Trophoblast cell (in vitro differentiated cells and primary cell): ENCODE data around the gene FAM163A.

Experiments
- DNase-seq, 2 donors: peaks; one replicate each; pipeline ENCODE4 v3.0.0-alpha.2; 2016
- H2AFZ ChIP-seq: 2 replicates; pipeline ENCODE4 v1.6.1; 2013; ENCODE audit warnings: low read length, moderate library complexity, mild to moderate bottlenecking; ENCODE audit not compliant: insufficient read depth, poor library complexity
- H2AK5ac ChIP-seq: 2 replicates; pipeline ENCODE4 v1.6.1; 2013; ENCODE audit warnings: mild to moderate bottlenecking, low read length
- H2BK120ac ChIP-seq: 2 replicates; pipeline ENCODE4 v1.6.1; 2013; ENCODE audit warnings: low read length, mild to moderate bottlenecking, moderate library complexity; ENCODE audit not compliant: insufficient read depth, poor library complexity
- H2BK12ac ChIP-seq: 2 replicates; pipeline ENCODE4 v1.6.1; 2013; ENCODE audit warnings: mild to moderate bottlenecking, low read length, moderate library complexity
- H2BK5ac ChIP-seq: 2 replicates; pipeline ENCODE4 v1.6.1; 2013; ENCODE audit warnings: low read length, low read depth, moderate library complexity, mild to moderate bottlenecking; ENCODE audit not compliant: poor library complexity
- H3K14ac ChIP-seq: 2 replicates; pipeline ENCODE4 v1.6.1; 2013; ENCODE audit warnings: mild to moderate bottlenecking, low read length
- H3K18ac ChIP-seq: 2 replicates; pipeline ENCODE4 v1.6.1; 2013; ENCODE audit warnings: mild to moderate bottlenecking, low read length
- H3K23ac ChIP-seq: 2 replicates; pipeline ENCODE4 v1.6.1; 2013; ENCODE audit warnings: low read length
- H3K27ac ChIP-seq: 2 replicates; pipeline ENCODE4 v1.5.1; 2013; ENCODE audit warnings: low read depth, mild to moderate bottlenecking, inconsistent platforms, low read length, moderate library complexity
- H3K27me3 ChIP-seq: 2 replicates; pipeline ENCODE4 v1.6.1; 2013; ENCODE audit warnings: inconsistent platforms, mild to moderate bottlenecking, low read length, moderate library complexity; ENCODE audit not compliant: insufficient read depth
- H3K36me3 ChIP-seq, 2 experiments: 1 replicate in 1 of 2; 2 replicates in 1 of 2; pipeline ENCODE4 v1.6.1; 2013; ENCODE audit warnings: low read length in 2 of 2, mild to moderate bottlenecking in 2 of 2, moderate library complexity in 1 of 2; ENCODE audit not compliant: insufficient read depth in 2 of 2, control insufficient read depth in 1 of 2
- H3K4ac ChIP-seq: 2 replicates; pipeline ENCODE4 v1.6.1; 2013; ENCODE audit warnings: low read depth, mild to moderate bottlenecking, low read length, moderate library complexity
- H3K4me1 ChIP-seq, 2 experiments: 1 replicate in 1 of 2; 2 replicates in 1 of 2; pipeline ENCODE4 v1.6.1; 2013; ENCODE audit warnings: low read length in 2 of 2, mild to moderate bottlenecking in 2 of 2, moderate library complexity in 1 of 2; ENCODE audit not compliant: insufficient read depth in 2 of 2, control insufficient read depth in 1 of 2
- H3K4me2 ChIP-seq: 2 replicates; pipeline ENCODE4 v1.6.1; 2013; ENCODE audit warnings: inconsistent platforms, mild to moderate bottlenecking, low read length, moderate library complexity
- H3K4me3 ChIP-seq: 2 replicates; pipeline ENCODE4 v1.5.1; 2013; ENCODE audit warnings: mild to moderate bottlenecking, low read depth, low read length, inconsistent platforms
- H3K79me1 ChIP-seq: one replicate; pipeline ENCODE4 v1.6.1; 2013; ENCODE audit warnings: low read length
- H3K79me2 ChIP-seq: 2 replicates; pipeline ENCODE4 v1.6.1; 2013; ENCODE audit warnings: low read length, mild to moderate bottlenecking; ENCODE audit not compliant: control insufficient read depth, insufficient read depth, poor library complexity
- H3K9ac ChIP-seq: 2 replicates; pipeline ENCODE4 v1.6.1; 2013; ENCODE audit warnings: mild to moderate bottlenecking, low read length
- H3K9me3 ChIP-seq: 2 replicates; pipeline ENCODE4 v1.6.1; 2013; ENCODE audit warnings: low read depth, mild to moderate bottlenecking, control low read depth, inconsistent platforms, low read length; ENCODE audit not compliant: insufficient read depth
- H4K12ac ChIP-seq: 2 replicates; pipeline ENCODE4 v1.6.1; 2013; ENCODE audit warnings: low read depth, mild to moderate bottlenecking, low read length, moderate library complexity
- H4K8ac ChIP-seq: 2 replicates; pipeline ENCODE4 v1.6.1; 2013; ENCODE audit warnings: low read depth, mild to moderate bottlenecking, low read length, moderate library complexity
- H4K91ac ChIP-seq: one replicate; pipeline ENCODE4 v1.6.1; 2013; ENCODE audit warnings: low read depth, mild to moderate bottlenecking, low read length, moderate library complexity
- whole genome bisulfite sequencing: extraction: QIAGEN DNeasy Blood & Tissue Kit; methylation state at CpG from one replicate; pipeline ENCODE4 v1.1.7; 2013; ENCODE audit warnings: missing lambda C conversion rate; ENCODE audit not compliant: insufficient read length, insufficient coverage; ENCODE audit errors: extremely low coverage; 5-methylcytosine and 5-hydroxymethylcytosine counted together

The FAM163A gene

DNA sequence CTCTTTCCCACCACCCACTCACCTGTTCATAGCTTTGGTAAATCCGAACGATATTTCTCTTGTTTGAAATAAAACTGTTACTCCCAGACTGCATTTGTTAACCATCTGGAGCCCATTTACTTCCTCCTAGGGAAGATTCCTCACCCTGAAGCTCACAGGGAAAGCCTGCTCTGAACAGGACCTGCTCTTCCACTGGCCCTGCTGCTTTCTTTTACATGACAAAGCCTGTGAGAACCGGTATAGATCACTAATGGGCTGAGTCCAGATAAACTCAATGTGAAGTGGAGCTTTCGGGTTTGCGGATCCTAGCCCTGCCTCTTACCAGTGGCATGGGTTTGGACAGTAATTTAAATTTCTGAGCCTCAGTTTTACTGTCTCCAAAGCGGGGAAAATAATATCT, 45.2 kb downstream of the FAM163A start:
- no CpG with 5 or more reads among the region's 6 CpGs for WGBS
- no peaks in the 10 kb centered on the region for H3K4me1 ChIP-seq
- no peak overlapping the region for H3K27ac ChIP-seq

DNA sequence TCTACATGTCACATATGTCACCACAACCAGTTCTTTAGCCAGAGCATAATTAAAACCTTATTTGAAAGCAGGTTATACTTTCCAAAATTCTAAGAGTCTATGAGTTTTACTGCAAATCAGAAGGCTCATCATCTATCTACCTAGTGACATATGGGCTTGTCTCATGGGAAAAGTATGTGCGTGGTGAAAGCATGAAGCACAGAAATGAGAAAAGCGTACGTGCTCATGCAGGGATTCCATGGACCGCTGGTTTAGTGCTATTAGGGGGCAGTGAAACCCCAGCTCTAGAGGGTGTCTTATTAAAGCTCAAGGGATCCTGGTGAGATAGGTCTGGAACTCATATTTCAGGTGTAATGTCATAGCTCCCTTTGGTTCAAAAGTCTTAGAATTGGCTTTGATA, 50.2 kb downstream of the FAM163A start:
- no CpG with 5 or more reads among the region's 4 CpGs for WGBS
- H4K12ac ChIP-seq, result no peak overlapping the region
- DNase-seq, result peak; percentile 48 to 75

More for the DNA sequence above, 45.2 kb downstream of the FAM163A start:
- Histone ChIP-seq H3K9ac (no peak overlapping the region), H2AFZ (no peak overlapping the region), H3K23ac (no peak overlapping the region), H3K36me3 (no peaks in the 10 kb centered on the region), H2BK120ac (no peak overlapping the region), H3K27me3 (no peaks in the 10 kb centered on the region), H3K4me3 (no peak overlapping the region), H3K14ac (no peak overlapping the region), H2BK5ac (no peak overlapping the region), H3K79me2 (no peaks in the 10 kb centered on the region), H3K4me2 (no peak overlapping the region), H4K12ac (no peak overlapping the region), H3K18ac (no peak overlapping the region), H3K79me1 (no peaks in the 10 kb centered on the region), H2BK12ac (no peak overlapping the region), H4K8ac (no peak overlapping the region), H4K91ac (no peak overlapping the region), H3K9me3 (no peaks in the 10 kb centered on the region), H3K4ac (no peak overlapping the region), H2AK5ac (no peak overlapping the region)
- DNase-seq, result no peak

DNA sequence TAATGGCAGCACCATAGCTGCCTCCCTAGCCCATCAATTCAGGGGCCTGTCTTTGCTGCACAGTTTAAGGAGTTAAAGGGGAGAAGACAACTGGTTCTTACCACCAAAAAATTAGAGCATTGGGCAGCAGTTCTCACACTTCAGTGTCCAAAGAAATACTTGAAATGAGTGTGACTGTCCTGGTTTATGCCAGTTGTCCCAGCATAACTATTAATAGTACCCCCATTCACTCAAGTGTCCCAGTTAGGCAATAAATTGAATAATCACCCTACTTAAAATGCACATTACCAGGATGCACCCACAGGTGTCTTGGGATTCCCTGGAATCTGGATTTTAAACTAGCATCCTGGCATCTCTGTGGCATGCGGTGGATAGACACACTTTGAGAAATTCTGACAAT, 51.1 kb downstream of the FAM163A start:
- H3K36me3 ChIP-seq, result no peaks in the 10 kb centered on the region
- no peak overlapping the region for H2BK12ac ChIP-seq
- no peak overlapping the region for H2AFZ ChIP-seq
- no peaks in the 10 kb centered on the region for H3K4me1 ChIP-seq
- H3K79me1 ChIP-seq, result no peaks in the 10 kb centered on the region
- H3K27ac ChIP-seq, result no peak overlapping the region
- WGBS, result no CpG with 5 or more reads among the region's 1 CpG
- H3K27me3 ChIP-seq, result no peaks in the 10 kb centered on the region
- no peak for DNase-seq
- no peaks in the 10 kb centered on the region for H3K79me2 ChIP-seq
- H3K9me3 ChIP-seq, result no peaks in the 10 kb centered on the region
- H3K23ac ChIP-seq, result no peak overlapping the region
- H3K18ac ChIP-seq, result no peak overlapping the region
- no peak overlapping the region for H3K14ac ChIP-seq
- no peak overlapping the region for H4K91ac ChIP-seq
- H4K8ac ChIP-seq, result no peak overlapping the region
- no peak overlapping the region for H2BK120ac ChIP-seq
- no peak overlapping the region for H3K4ac ChIP-seq
- H4K12ac ChIP-seq, result no peak overlapping the region
- H3K9ac ChIP-seq, result no peak overlapping the region
- H3K4me2 ChIP-seq, result no peak overlapping the region
- H3K4me3 ChIP-seq, result no peak overlapping the region
- no peak overlapping the region for H2BK5ac ChIP-seq
- H2AK5ac ChIP-seq, result no peak overlapping the region

More for the DNA sequence above, 50.2 kb downstream of the FAM163A start:
- Histone ChIP-seq H4K8ac (no peak overlapping the region), H3K27ac (no peak overlapping the region), H4K91ac (no peak overlapping the region), H3K79me1 (no peaks in the 10 kb centered on the region), H3K14ac (no peak overlapping the region), H2AFZ (no peak overlapping the region), H3K4me3 (no peak overlapping the region), H2BK12ac (no peak overlapping the region), H3K27me3 (no peaks in the 10 kb centered on the region), H3K4me2 (no peak overlapping the region), H2AK5ac (no peak overlapping the region), H3K36me3 (no peaks in the 10 kb centered on the region), H3K79me2 (no peaks in the 10 kb centered on the region), H2BK120ac (no peak overlapping the region), H3K9me3 (no peaks in the 10 kb centered on the region), H3K4me1 (no peaks in the 10 kb centered on the region), H3K9ac (no peak overlapping the region), H2BK5ac (no peak overlapping the region), H3K4ac (no peak overlapping the region), H3K23ac (no peak overlapping the region), H3K18ac (no peak overlapping the region)

- DNase-seq, result peak; percentile 24 to 58
- Histone ChIP-seq H3K23ac (no peak overlapping the region), H3K9me3 (no peaks in the 10 kb centered on the region), H3K27me3 (no peaks in the 10 kb centered on the region), H3K4ac (no peak overlapping the region), H3K4me1 (no peaks in the 10 kb centered on the region), H3K9ac (no peak overlapping the region), H4K12ac (no peak overlapping the region), H4K91ac (no peak overlapping the region), H3K4me3 (no peak overlapping the region), H3K36me3 (no peaks in the 10 kb centered on the region), H2AFZ (no peak overlapping the region), H4K8ac (no peak overlapping the region), H2BK5ac (no peak overlapping the region), H2AK5ac (no peak overlapping the region), H3K27ac (no peak overlapping the region), H3K14ac (no peak overlapping the region), H3K4me2 (no peak overlapping the region), H2BK120ac (no peak overlapping the region), H3K18ac (no peak overlapping the region), H2BK12ac (no peak overlapping the region), H3K79me1 (no peaks in the 10 kb centered on the region), H3K79me2 (no peaks in the 10 kb centered on the region)
- WGBS, result no CpG with 5 or more reads among the region's 4 CpGs
Observed at GRCh38 chr1:179794669-179795068, 51.6 kb downstream of the FAM163A start.
